ES-I3 (cell line): ENCODE results near the gene EZH1.
A peak's percentile ranks its signal among the peaks of the same experiment; 100 is the strongest.
"Not testable (repeated sequence)": the region's sequence is repeated elsewhere in the genome, so short reads cannot be mapped to it uniquely, and the experiment has no call there.

ENCODE experiments used
- H3K36me3 ChIP-seq: 2 replicates; pipeline ENCODE4 v1.6.1; 2013; ENCODE audit warnings: mild to moderate bottlenecking, low read length, control low read depth, moderate library complexity; ENCODE audit not compliant: insufficient read depth
- H3K4me1 ChIP-seq: 2 replicates; pipeline ENCODE4 v1.6.1; 2013; ENCODE audit warnings: mild to moderate bottlenecking, control low read depth, low read length; ENCODE audit not compliant: insufficient read depth
- H3K9ac ChIP-seq: 2 replicates; pipeline ENCODE4 v1.6.1; 2013; ENCODE audit warnings: low read depth, mild to moderate bottlenecking, low read length, moderate library complexity
- H3K9me3 ChIP-seq: 2 replicates; pipeline ENCODE4 v1.6.1; 2013; ENCODE audit warnings: mild to moderate bottlenecking, low read length, moderate library complexity; ENCODE audit not compliant: control insufficient read depth, insufficient read depth

Gene EZH1

GRCh38 chr17:42779304-42779935, 34.6 kb upstream of the EZH1 start:
- Histone ChIP-seq H3K4me1 (peaks cover 31% of the 10 kb centered on the region), H3K9ac (peak overlapping the region; percentile 66; the same call in 1 of the 2 replicates), H3K36me3 (peaks cover 23% of the 10 kb centered on the region), H3K9me3 (no peaks in the 10 kb centered on the region)

GRCh38 chr17:42778570-42778969, 33.7 kb upstream of the EZH1 start:
- H3K9ac ChIP-seq = no peak overlapping the region
- peaks cover 27% of the 10 kb centered on the region for H3K4me1 ChIP-seq
- H3K9me3 ChIP-seq = no peaks in the 10 kb centered on the region
- peaks cover 25% of the 10 kb centered on the region for H3K36me3 ChIP-seq

GRCh38 chr17:42775534-42776098, 30.8 kb upstream of the EZH1 start:
- H3K4me1 ChIP-seq = peaks cover 6% of the 10 kb centered on the region; the same call in 1 of the 2 replicates

GRCh38 chr17:42774066-42774745, 29.4 kb upstream of the EZH1 start:
- H3K4me1 ChIP-seq = peaks cover 6% of the 10 kb centered on the region; the same call in 1 of the 2 replicates
- H3K9ac ChIP-seq = peak overlapping the region; percentile 94; the same call in 1 of the 2 replicates
- H3K36me3 ChIP-seq = peaks cover 25% of the 10 kb centered on the region
- no peaks in the 10 kb centered on the region for H3K9me3 ChIP-seq

More at GRCh38 chr17:42775534-42776098, 30.8 kb upstream of the EZH1 start:
- Histone ChIP-seq H3K9me3 (no peaks in the 10 kb centered on the region), H3K36me3 (peaks cover 25% of the 10 kb centered on the region), H3K9ac (no peak overlapping the region)

GRCh38 chr17:42773290-42774035, 28.6 kb upstream of the EZH1 start, which contains the start of gene VPS25:
Gene VPS25 (plus strand): TSS chr17:42773449. CDS start chr17:42773476, 27 bp downstream.
- no peaks in the 10 kb centered on the region for H3K9me3 ChIP-seq
- peak within 1 kb of the TSS; percentile 94 for H3K9ac ChIP-seq
- H3K36me3 ChIP-seq = peaks cover 25% of the 10 kb centered on the region
- H3K4me1 ChIP-seq = peaks cover 6% of the 10 kb centered on the region; the same call in 1 of the 2 replicates

GRCh38 chr17:42772945-42773289, 28.1 kb upstream of the EZH1 start:
- H3K9ac ChIP-seq = peak overlapping the region; percentile 94
- no peaks in the 10 kb centered on the region for H3K9me3 ChIP-seq
- peaks cover 6% of the 10 kb centered on the region; the same call in 1 of the 2 replicates for H3K4me1 ChIP-seq
- H3K36me3 ChIP-seq = peaks cover 25% of the 10 kb centered on the region

- not testable (repeated sequence) for H3K9me3 ChIP-seq, H3K9ac ChIP-seq, H3K4me1 ChIP-seq, H3K36me3 ChIP-seq
These were observed 25.1 kb upstream of the EZH1 start for GRCh38 chr17:42769964-42770363.

- H3K36me3 ChIP-seq, H3K9me3 ChIP-seq, H3K9ac ChIP-seq, H3K4me1 ChIP-seq: not testable (repeated sequence)
These were observed 23.2 kb upstream of the EZH1 start for GRCh38 chr17:42768006-42768405.

GRCh38 chr17:42767512-42767911, 22.7 kb upstream of the EZH1 start:
- H3K9ac ChIP-seq = no peak overlapping the region
- peaks cover 8% of the 10 kb centered on the region for H3K4me1 ChIP-seq
- no peaks in the 10 kb centered on the region for H3K9me3 ChIP-seq
- no peaks in the 10 kb centered on the region for H3K36me3 ChIP-seq

GRCh38 chr17:42766124-42766523, 21.3 kb upstream of the EZH1 start:
- no peaks in the 10 kb centered on the region for H3K9me3 ChIP-seq
- H3K9ac ChIP-seq = no peak overlapping the region
- H3K36me3 ChIP-seq = no peaks in the 10 kb centered on the region
- peaks cover 16% of the 10 kb centered on the region for H3K4me1 ChIP-seq

- Histone ChIP-seq H3K9me3 (no peaks in the 10 kb centered on the region), H3K9ac (peak overlapping the region; percentile 81; the same call in 1 of the 2 replicates), H3K4me1 (peaks cover 16% of the 10 kb centered on the region)
These were observed 16.8 kb upstream of the EZH1 start for GRCh38 chr17:42761638-42762037.

GRCh38 chr17:42760652-42761581, 16.1 kb upstream of the EZH1 start, which contains the start of gene RAMP2:
Gene RAMP2 (plus strand): TSS chr17:42761227. CDS start chr17:42761262, 35 bp downstream.
- H3K9me3 ChIP-seq = no peaks in the 10 kb centered on the region
- H3K4me1 ChIP-seq = peaks cover 16% of the 10 kb centered on the region
- no peaks in the 10 kb centered on the region for H3K36me3 ChIP-seq
- H3K9ac ChIP-seq = peak within 1 kb of the TSS; percentile 81

More at GRCh38 chr17:42761638-42762037, 16.8 kb upstream of the EZH1 start:
- H3K36me3 ChIP-seq = no peaks in the 10 kb centered on the region

- peak overlapping the region; percentile 81 for H3K9ac ChIP-seq
- H3K36me3 ChIP-seq = no peaks in the 10 kb centered on the region
- H3K4me1 ChIP-seq = peaks cover 16% of the 10 kb centered on the region
- no peaks in the 10 kb centered on the region for H3K9me3 ChIP-seq
These were observed 15.3 kb upstream of the EZH1 start for GRCh38 chr17:42759982-42760651.
